Embryonic facial prominence (tissue), 1 donor: ENCODE measurements around the gene SCARF2.
A peak's percentile ranks its signal among the peaks of the same experiment; 100 is the strongest.

Source experiments
- DNase-seq: peaks from one replicate; pipeline ENCODE4 v3.0.0-alpha.2; 2016; ENCODE audit errors: extremely low spot score

Gene SCARF2

GRCh38 chr22:20439556-20439927, 1.9 kb upstream of the SCARF2 start:
- DNase-seq: no peak

- DNase-seq: no peak
Measured at GRCh38 chr22:20438678-20439492, 1.3 kb upstream of the SCARF2 start.

GRCh38 chr22:20438427-20438677, 727 bp upstream of the SCARF2 start:
- no peak for DNase-seq

- DNase-seq: no peak
Measured at GRCh38 chr22:20436768-20437612, 635 bp downstream of the SCARF2 start.

GRCh38 chr22:20436307-20436767, 1.3 kb downstream of the SCARF2 start:
- peak; percentile 35 for DNase-seq

- DNase-seq: no peak
Measured at GRCh38 chr22:20435436-20436306, 2.0 kb downstream of the SCARF2 start.

DNA sequence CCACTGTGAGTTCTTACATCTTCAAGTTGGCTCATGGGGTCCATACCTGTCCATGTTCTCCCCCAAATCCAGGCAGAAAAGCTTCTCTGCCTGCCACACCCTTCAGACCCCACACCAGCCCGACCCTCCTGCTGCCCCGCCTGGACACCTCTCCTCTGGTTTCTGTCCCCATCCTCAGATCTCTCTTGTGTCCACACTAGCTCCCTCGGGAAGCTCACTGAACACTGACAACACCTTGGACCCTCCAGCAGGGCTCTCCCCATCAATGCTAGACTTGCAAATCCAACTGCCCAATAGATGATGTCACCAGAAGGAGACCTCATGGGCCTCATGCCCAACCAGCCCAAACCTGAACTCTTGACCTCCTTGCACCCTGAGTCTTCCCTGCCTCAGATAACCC, 2.9 kb downstream of the SCARF2 start:
- no peak for DNase-seq

DNA sequence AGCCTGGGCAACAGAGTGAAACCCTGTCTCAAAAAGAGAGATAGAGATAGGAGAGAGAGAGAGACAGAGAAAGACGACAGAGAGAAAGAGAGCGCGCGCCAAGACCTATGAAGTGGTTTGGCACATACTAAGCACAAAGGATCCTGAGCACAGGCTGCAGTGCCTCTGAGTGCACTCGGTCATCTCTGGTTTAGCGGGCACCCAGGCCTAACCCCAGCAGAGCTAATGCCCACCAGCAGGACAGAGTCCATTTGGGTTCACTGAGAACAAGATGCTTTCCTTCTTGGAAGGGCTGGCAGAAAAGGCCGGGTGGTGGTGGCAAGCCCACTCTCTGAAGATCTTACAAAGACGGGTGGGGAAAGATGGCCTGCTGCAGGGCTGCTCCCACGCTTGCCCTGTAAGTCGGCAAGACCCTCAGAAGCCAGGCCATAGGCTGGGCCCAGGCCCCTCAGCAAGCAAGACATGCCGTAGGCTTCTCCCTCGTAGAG, 3.3 kb downstream of the SCARF2 start:
- DNase-seq: no peak

- no peak for DNase-seq
Measured at GRCh38 chr22:20433686-20434241, 3.9 kb downstream of the SCARF2 start.

DNA sequence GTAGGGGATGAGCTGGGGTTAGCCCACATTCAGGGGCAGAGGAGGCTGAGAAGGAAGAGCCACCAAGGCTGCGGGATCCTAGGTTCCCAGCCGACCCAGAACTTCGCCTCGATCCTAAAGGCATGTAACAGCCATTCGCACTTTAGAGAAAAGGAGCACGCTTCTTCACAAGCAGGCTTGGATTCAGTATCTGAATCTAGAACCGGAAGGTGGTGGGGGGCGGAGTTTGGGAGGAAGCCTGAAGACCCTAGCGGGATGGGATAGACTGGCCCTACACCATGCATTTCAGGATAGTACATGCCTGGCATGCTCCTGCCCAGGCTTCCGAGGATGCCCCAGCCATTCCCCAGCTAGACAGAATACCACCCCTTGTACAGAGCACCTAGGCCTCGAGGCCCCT, 4.4 kb downstream of the SCARF2 start:
- DNase-seq: no peak

DNA sequence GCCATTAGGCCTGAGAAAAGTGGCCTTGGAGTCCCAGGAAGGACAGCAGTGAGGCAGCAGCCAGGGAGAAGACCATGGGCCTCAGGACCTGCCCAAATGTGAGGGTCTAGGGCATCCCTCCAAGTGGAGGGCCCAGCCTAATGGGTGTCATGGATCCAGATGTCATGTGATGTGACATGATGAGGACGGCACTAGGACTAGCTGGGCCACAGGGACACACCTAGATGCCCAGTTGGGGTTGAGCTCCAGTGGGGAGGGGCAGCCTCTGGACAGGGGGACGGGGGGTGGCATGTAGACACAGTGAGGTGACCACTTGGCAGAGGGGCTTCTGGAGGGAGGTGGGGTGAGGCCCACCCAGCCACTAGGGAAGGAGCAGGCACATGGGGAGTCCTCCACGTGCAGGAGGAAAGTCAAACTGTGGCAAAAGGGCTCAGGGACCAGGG, 5.4 kb downstream of the SCARF2 start:
- DNase-seq: no peak

GRCh38 chr22:20431511-20432192, 6.0 kb downstream of the SCARF2 start:
- no peak for DNase-seq

GRCh38 chr22:20430720-20431510, 6.7 kb downstream of the SCARF2 start:
- no peak for DNase-seq

- DNase-seq: no peak
Measured at GRCh38 chr22:20430101-20430719, 7.4 kb downstream of the SCARF2 start.

- DNase-seq: no peak
Measured at GRCh38 chr22:20429254-20430100, 8.1 kb downstream of the SCARF2 start.

GRCh38 chr22:20428496-20429253, 8.9 kb downstream of the SCARF2 start:
- DNase-seq: no peak

GRCh38 chr22:20427945-20428417, 9.6 kb downstream of the SCARF2 start:
- DNase-seq: no peak
